Mesodermal cell (in vitro differentiated cells): Measurements from ENCODE around the gene C6orf118.

Experiments
- H3K27ac ChIP-seq: 2 replicates; pipeline ENCODE4 v1.7.0; 2013; ENCODE audit warnings: mild to moderate bottlenecking, low read depth, low read length, moderate library complexity; ENCODE audit not compliant: severe bottlenecking
- H3K36me3 ChIP-seq: 2 replicates; pipeline ENCODE4 v1.7.1; 2013; ENCODE audit warnings: mild to moderate bottlenecking, low read length, moderate library complexity; ENCODE audit not compliant: control insufficient read depth, insufficient read depth
- H3K4me1 ChIP-seq: one replicate; pipeline ENCODE4 v1.7.1; 2013; ENCODE audit warnings: mild to moderate bottlenecking, low read length; ENCODE audit not compliant: insufficient read depth, control insufficient read depth, poor library complexity, severe bottlenecking
- H3K4me3 ChIP-seq: 2 replicates; pipeline ENCODE4 v1.7.0; 2013; ENCODE audit warnings: low read length, control low read depth, mild to moderate bottlenecking; ENCODE audit not compliant: insufficient read depth, poor library complexity, severe bottlenecking; ENCODE audit errors: extremely low read depth
- H3K9me3 ChIP-seq: 2 replicates; pipeline ENCODE4 v1.7.1; 2013; ENCODE audit warnings: mild to moderate bottlenecking, low read length, moderate library complexity; ENCODE audit not compliant: control insufficient read depth
- WGBS, 2 experiments: methylation state at CpG; one replicate each; pipeline ENCODE4 v1.1.5; 2013; ENCODE audit warnings: missing lambda C conversion rate in 2 of 2; ENCODE audit not compliant: insufficient coverage in 2 of 2; 5-methylcytosine and 5-hydroxymethylcytosine counted together

Gene C6orf118

GRCh38 chr6:165245287-165245686 lies 64.1 kb downstream of the C6orf118 start:
- no peaks in the 10 kb centered on the region for H3K9me3 ChIP-seq
- H3K27ac ChIP-seq: no peak overlapping the region
- H3K4me3 ChIP-seq: no peak overlapping the region
- whole genome bisulfite sequencing, 2 experiments: 78 to 100% methylated on average over 1 to 3 of the region's 4 CpGs
- no peaks in the 10 kb centered on the region for H3K4me1 ChIP-seq
- no peaks in the 10 kb centered on the region for H3K36me3 ChIP-seq

DNA sequence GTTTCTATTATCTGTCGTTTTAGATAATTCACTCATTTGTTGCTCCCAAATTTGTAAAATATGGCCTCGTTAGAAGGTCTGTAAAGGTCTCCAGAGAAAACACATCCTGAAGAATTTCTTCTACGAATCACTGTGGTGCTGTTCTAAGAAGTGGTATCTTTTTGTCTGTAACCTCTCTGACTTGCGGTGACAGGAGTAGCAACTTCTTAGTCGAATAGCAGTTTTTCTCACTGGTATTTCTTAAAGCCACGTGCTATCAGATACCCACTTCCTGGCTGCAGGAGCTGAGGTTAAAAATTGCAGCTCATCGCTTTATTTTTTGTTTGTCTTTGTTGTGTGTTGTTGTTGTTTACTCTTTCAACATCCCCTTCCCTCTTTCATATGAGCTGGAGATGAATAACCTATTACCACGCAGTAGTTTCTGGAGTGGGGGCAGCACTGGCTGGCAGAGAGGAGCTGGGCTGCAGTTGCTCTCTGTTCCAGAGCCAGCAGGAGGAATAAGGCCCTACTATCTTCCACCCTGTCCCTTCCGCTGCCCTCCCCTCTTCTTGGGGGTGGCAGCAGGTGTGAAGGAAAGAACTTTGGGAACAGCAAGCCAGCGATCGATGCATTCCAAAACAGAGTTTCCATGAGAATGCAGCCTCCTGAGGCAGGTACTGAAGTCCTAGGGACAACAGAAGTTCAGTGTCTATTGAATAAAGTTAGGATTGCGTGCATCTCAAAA lies 64.7 kb downstream of the C6orf118 start:
- Histone ChIP-seq H3K4me3 (no peak overlapping the region), H3K9me3 (no peaks in the 10 kb centered on the region), H3K27ac (no peak overlapping the region), H3K4me1 (no peaks in the 10 kb centered on the region), H3K36me3 (no peaks in the 10 kb centered on the region)
- 74 to 80% methylated on average over 4 to 6 of the region's 12 CpGs for WGBS, 2 experiments

DNA sequence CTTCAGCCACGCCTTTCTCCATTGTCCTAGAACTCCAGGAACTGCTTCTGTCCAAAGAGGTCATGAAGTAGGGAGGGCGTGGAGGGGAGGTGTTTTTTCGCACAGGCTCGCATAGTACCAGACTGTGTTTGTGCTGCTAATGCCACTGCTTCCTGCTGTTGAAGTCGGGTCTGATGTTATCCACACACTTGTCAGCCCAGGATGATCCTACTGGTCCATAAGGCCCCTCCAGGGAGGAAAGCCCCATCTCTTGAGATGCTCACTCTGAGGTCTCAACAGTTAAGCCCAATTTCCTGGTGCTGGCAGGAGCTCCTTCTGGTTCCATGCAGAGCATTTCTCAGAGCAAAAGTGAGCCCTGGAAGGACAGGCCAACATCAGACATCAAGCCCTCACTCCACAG lies 65.6 kb downstream of the C6orf118 start:
- no peak overlapping the region for H3K4me3 ChIP-seq
- 80 to 94% methylated on average over 4 to 5 of the region's 5 CpGs for WGBS, 2 experiments

GRCh38 chr6:165236326-165236725 lies 73.1 kb downstream of the C6orf118 start:
- Histone ChIP-seq H3K36me3 (no peaks in the 10 kb centered on the region), H3K9me3 (peaks cover 22% of the 10 kb centered on the region), H3K27ac (no peak overlapping the region), H3K4me1 (no peaks in the 10 kb centered on the region), H3K4me3 (no peak overlapping the region)
- 71 to 100% methylated on average over 1 of the region's 1 CpG for WGBS, 2 experiments

More for the DNA sequence above, 65.6 kb downstream of the C6orf118 start:
- Histone ChIP-seq H3K36me3 (no peaks in the 10 kb centered on the region), H3K9me3 (no peaks in the 10 kb centered on the region), H3K4me1 (no peaks in the 10 kb centered on the region), H3K27ac (no peak overlapping the region)

GRCh38 chr6:165232731-165233488 lies 76.5 kb downstream of the C6orf118 start:
- no peak overlapping the region for H3K27ac ChIP-seq

GRCh38 chr6:165231581-165232561 lies 77.5 kb downstream of the C6orf118 start:
- no peaks in the 10 kb centered on the region for H3K36me3 ChIP-seq
- no peak overlapping the region for H3K27ac ChIP-seq
- 85 to 89% methylated on average over 7 to 9 of the region's 17 CpGs for WGBS, 2 experiments
- H3K4me3 ChIP-seq: no peak overlapping the region
- peaks cover 15% of the 10 kb centered on the region for H3K9me3 ChIP-seq
- no peaks in the 10 kb centered on the region for H3K4me1 ChIP-seq

More at GRCh38 chr6:165232731-165233488, 76.5 kb downstream of the C6orf118 start:
- WGBS, 2 experiments: 82 to 88% methylated on average over 6 of the region's 8 CpGs
- Histone ChIP-seq H3K4me1 (no peaks in the 10 kb centered on the region), H3K9me3 (peaks cover 22% of the 10 kb centered on the region), H3K36me3 (no peaks in the 10 kb centered on the region), H3K4me3 (no peak overlapping the region)

- Histone ChIP-seq H3K4me1 (no peaks in the 10 kb centered on the region), H3K27ac (no peak overlapping the region), H3K36me3 (no peaks in the 10 kb centered on the region), H3K4me3 (no peak overlapping the region), H3K9me3 (peaks cover 10% of the 10 kb centered on the region)
- no CpG with 5 or more reads among the region's 3 CpGs for WGBS, 2 experiments
Measured at GRCh38 chr6:165231177-165231576, 78.2 kb downstream of the C6orf118 start.
